Tibial nerve (tissue), 3 donors: ENCODE results near the gene TTC21A.

Experiments used
- CTCF ChIP-seq, 5 experiments: fragments of 200-600 bp in 3 of 5; fragments of 450-650 bp in 2 of 5; sonication (generic) in 3 of 5; IDR thresholded peaks; one replicate each; pipeline ENCODE4 v1.5.1; 2016 to 2019; ENCODE audit warnings: antibody characterized with exemption in 5 of 5, mild to moderate bottlenecking in 3 of 5, moderate library complexity in 2 of 5
- POLR2A ChIP-seq, 2 donors: fragments of 450-650 bp; IDR thresholded peaks; one replicate each; pipeline ENCODE4 v1.6.1; 2017; ENCODE audit warnings: antibody characterized with exemption in 2 of 2, mild to moderate bottlenecking in 2 of 2, moderate library complexity in 2 of 2

- TF ChIP-seq CTCF (IDR thresholded peaks at IDR 0.05): no peak
- TF ChIP-seq POLR2A (IDR thresholded peaks at IDR 0.05): no peak
Observed at GRCh38 chr3:39121621-39122020, 14.1 kb downstream of the TTC21A start.
